CD4-positive, alpha-beta T cell (primary cell): ENCODE measurements around the gene TDRD1. TPM values are rescaled to one million over a fixed set of nuclear protein-coding genes. Genes with fewer than 3 reads are reported as not detected.

Experiments used
- ATAC-seq: fragments of 200-7000 bp; cut with Tn5 transposase; one replicate; pipeline ENCODE4 v1.10.0; 2022; ENCODE audit warnings: mild to moderate bottlenecking; ENCODE audit not compliant: poor library complexity
- CTCF ChIA-PET: fragments of 350-600 bp; sonication (Branson Sonifier 250); formaldehyde crosslinking; loops from one replicate; lab custom pipeline; 2021; ENCODE audit warnings: antibody characterized with exemption, inconsistent platforms; lab: Charles Lee
- POLR2A ChIA-PET: fragments of 350-600 bp; sonication (Branson Sonifier 250); formaldehyde crosslinking; loops from one replicate; lab custom pipeline; 2021; ENCODE audit warnings: antibody characterized with exemption, inconsistent platforms; lab: Charles Lee
- DNase-seq, 14 experiments: peaks; one replicate each; pipeline ENCODE4 v3.0.0-alpha.2; 2013 to 2020; ENCODE audit warnings: mixed read lengths in 2 of 14
- H3K27ac ChIP-seq, 2 donors: one replicate each; pipeline versions ENCODE4 v1.5.1 to v1.7.0; 2013; ENCODE audit warnings: low read length in 2 of 2, low read depth in 1 of 2, mild to moderate bottlenecking in 1 of 2
- H3K27me3 ChIP-seq, 2 experiments: 1 replicate in 1 of 2; 2 replicates in 1 of 2; pipeline versions ENCODE4 v1.6.1 to v1.7.0; 2013; ENCODE audit warnings: low read length in 2 of 2, control low read depth in 1 of 2, mild to moderate bottlenecking in 1 of 2, moderate library complexity in 1 of 2; ENCODE audit not compliant: insufficient read depth in 2 of 2, control insufficient read depth in 1 of 2
- H3K36me3 ChIP-seq: one replicate; pipeline ENCODE4 v1.6.1; 2013; ENCODE audit warnings: low read length, control low read depth; ENCODE audit not compliant: insufficient read depth
- H3K4me1 ChIP-seq: one replicate; pipeline ENCODE4 v1.6.1; 2013; ENCODE audit warnings: low read length, control low read depth; ENCODE audit not compliant: insufficient read depth
- H3K4me3 ChIP-seq: one replicate; pipeline ENCODE4 v1.5.1; 2013; ENCODE audit warnings: mild to moderate bottlenecking, low read length, moderate library complexity
- H3K9me3 ChIP-seq, 2 experiments: 1 replicate in 1 of 2; 2 replicates in 1 of 2; pipeline versions ENCODE4 v1.6.1 to v1.7.0; 2013; ENCODE audit warnings: low read length in 2 of 2, mild to moderate bottlenecking in 2 of 2, control low read depth in 1 of 2, moderate library complexity in 1 of 2; ENCODE audit not compliant: control insufficient read depth in 1 of 2, insufficient read depth in 1 of 2
- H3K27ac Mint-ChIP-seq: one replicate; pipeline ENCODE4 v1.8.0; 2020; ENCODE audit warnings: mixed read lengths
- H3K27me3 Mint-ChIP-seq: one replicate; pipeline ENCODE4 v1.8.0; 2021; ENCODE audit warnings: mixed read lengths
- H3K36me3 Mint-ChIP-seq: one replicate; pipeline ENCODE4 v1.8.0; 2021; ENCODE audit warnings: low read depth, mixed read lengths
- H3K4me1 Mint-ChIP-seq: one replicate; pipeline ENCODE4 v1.8.0; 2021; ENCODE audit warnings: low read depth, mixed read lengths
- H3K4me3 Mint-ChIP-seq: one replicate; pipeline ENCODE4 v1.8.0; 2020; ENCODE audit warnings: mild to moderate bottlenecking, mixed read lengths
- H3K9me3 Mint-ChIP-seq: one replicate; pipeline ENCODE4 v1.8.0; 2020; ENCODE audit warnings: mixed read lengths
- intact Hi-C, 2 experiments: fragments of 100-400 bp; cut with DNase I in 1 of 2; cut with micrococcal nuclease in 1 of 2; formaldehyde crosslinking; loops; one replicate each; pipeline versions ENCODE4 v1.15.1 to v1.9.0; 2023 to 2025; cut with DNase I, micrococcal nuclease
- total RNA-seq, 174 experiments: library from RNA in 2 of 174; stranded (reverse) in 2 of 174; gene quantifications; one replicate each; pipeline ENCODE4 v1.2.3 and lab custom pipeline; 2021 to 2026
- TF ChIP-seq, protein P1 (sequence below): fragments of 200-600 bp; IDR thresholded peaks from one replicate; pipeline ENCODE4 v1.8.0; 2022; ENCODE audit warnings: antibody characterized with exemption, mild to moderate bottlenecking

The TDRD1 gene
- total RNA-seq, 2 experiments from 2014 or later, result not detected

DNA sequence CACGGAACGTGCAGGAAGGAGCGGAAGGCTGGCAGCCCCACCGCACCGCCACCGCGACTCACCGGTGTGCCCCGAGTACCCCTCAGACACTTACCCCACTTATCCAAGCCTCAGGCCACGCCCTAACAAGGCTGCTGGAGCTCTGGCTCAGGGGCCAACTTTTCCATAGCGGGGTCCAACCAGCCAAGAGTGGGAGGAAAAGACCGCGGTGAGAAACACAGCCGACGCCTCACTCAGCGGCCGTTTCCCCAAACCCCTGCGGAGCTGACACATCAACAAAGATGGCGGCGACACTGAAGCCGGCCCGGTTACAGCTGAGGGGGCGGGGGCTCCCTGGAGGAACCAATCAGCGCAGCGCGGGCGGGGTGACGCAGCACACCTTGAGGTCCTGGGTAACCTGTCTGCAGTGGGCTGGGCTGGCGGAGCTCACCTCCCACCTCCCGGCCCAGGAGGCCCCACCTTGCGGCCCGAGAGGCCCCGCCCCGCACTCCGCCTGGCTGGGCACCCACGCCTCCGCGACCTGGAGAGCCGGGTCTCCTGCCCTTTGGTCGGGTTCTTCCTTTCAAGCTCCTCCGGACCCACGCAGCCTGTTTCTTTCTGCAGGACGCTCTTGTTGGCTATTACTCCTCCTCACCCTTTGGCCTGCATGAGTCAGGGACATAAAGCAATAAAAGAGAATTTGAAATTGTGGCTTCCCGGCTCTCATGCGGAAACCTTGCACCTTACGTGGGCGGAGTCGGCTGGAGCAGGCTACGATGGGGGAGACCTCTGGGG lies 5.0 kb upstream of the TDRD1 start, which contains the start of gene CCDC186:
TSS of gene CCDC186 (minus strand) at position 283 of the 774 bp plus-strand sequence. CDS start 10,935 bp downstream, outside the sequence.
- Mint-ChIP-seq H3K4me3 (peak within 1 kb of the TSS; percentile 93), H3K9me3 (no peaks in the 10 kb centered on the region), H3K27me3 (no peaks in the 10 kb centered on the region), H3K27ac (peak within 1 kb of the TSS; percentile 90), H3K36me3 (peaks cover 42% of the 10 kb centered on the region), H3K4me1 (peaks cover 61% of the 10 kb centered on the region)
- DNase-seq, result peak; percentile 95 to 99 (median 98)
- H3K36me3 ChIP-seq, result no peaks in the 10 kb centered on the region
- peaks cover 0 to 5% of the 10 kb centered on the region in 2 experiments for H3K9me3 ChIP-seq
- intact Hi-C loops, result loop anchor here (5.0 to 10.0 kb wide), 6 partner anchors 317 to 1989 kb away; partner anchors contain the start of genes TRUB1 (in 2 of the 2), FHIP2A (in 1 of the 2) and GPAM (in 1 of the 2)
- H3K4me3 ChIP-seq, result peak within 1 kb of the TSS; percentile 79
- H3K27me3 ChIP-seq, result no peaks in the 10 kb centered on the region
- CTCF ChIA-PET, result interaction anchor here (0.9 to 1.3 kb wide), 4 partner anchors 130 to 647 kb away, joined by 3 to 5 read pairs (median 4); partner anchors contain the start of genes CASP7 and FHIP2A
- TF ChIP-seq, protein P1, sequence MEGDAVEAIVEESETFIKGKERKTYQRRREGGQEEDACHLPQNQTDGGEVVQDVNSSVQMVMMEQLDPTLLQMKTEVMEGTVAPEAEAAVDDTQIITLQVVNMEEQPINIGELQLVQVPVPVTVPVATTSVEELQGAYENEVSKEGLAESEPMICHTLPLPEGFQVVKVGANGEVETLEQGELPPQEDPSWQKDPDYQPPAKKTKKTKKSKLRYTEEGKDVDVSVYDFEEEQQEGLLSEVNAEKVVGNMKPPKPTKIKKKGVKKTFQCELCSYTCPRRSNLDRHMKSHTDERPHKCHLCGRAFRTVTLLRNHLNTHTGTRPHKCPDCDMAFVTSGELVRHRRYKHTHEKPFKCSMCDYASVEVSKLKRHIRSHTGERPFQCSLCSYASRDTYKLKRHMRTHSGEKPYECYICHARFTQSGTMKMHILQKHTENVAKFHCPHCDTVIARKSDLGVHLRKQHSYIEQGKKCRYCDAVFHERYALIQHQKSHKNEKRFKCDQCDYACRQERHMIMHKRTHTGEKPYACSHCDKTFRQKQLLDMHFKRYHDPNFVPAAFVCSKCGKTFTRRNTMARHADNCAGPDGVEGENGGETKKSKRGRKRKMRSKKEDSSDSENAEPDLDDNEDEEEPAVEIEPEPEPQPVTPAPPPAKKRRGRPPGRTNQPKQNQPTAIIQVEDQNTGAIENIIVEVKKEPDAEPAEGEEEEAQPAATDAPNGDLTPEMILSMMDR, result no peak
- POLR2A ChIA-PET, result interaction anchor here (0.7 to 1.9 kb wide), 22 partner anchors 8 to 1989 kb away, joined by 3 to 13 read pairs (median 3); partner anchors contain the start of genes FHIP2A and TRUB1
- peak within 1 kb of the TSS; percentile 78 to 84 for H3K27ac ChIP-seq
- ATAC-seq, result peak; percentile 97
- H3K4me1 ChIP-seq, result peaks cover 5% of the 10 kb centered on the region

DNA sequence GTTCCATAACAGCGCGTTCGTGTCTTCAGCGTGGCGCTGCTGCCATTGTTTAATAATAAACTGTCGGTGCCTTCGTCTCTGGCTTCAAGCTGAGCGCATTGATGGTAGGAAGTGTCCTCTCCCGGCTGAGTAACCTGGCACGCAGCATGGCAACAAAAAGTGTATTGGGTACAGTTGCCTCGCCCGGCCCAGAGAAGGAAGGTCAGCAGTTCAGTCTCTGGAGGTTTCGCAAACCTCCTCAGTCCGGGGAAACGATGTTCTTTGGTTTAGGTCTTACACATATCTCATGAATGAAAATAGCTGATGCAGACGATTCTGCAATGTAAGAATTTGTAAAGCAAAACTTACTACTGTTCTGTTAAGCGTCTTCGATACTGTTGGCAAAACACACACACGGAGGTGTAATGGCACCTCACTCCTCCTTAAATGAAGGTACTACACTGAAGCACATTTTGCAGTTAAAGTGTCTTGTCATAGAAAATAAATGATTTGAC lies 4.4 kb upstream of the TDRD1 start:
- ATAC-seq (no peak), DNase-seq (no peak)
- Mint-ChIP-seq H3K9me3 (no peaks in the 10 kb centered on the region), H3K4me3 (peak overlapping the region; percentile 93), H3K27me3 (no peaks in the 10 kb centered on the region), H3K4me1 (peaks cover 57% of the 10 kb centered on the region), H3K36me3 (peaks cover 42% of the 10 kb centered on the region), H3K27ac (peak overlapping the region; percentile 90)
- intact Hi-C loops, result loop anchor here (5.0 to 10.0 kb wide), 6 partner anchors 317 to 1990 kb away; partner anchors contain the start of genes TRUB1 (in 2 of the 2), FHIP2A (in 1 of the 2) and GPAM (in 1 of the 2)
- Histone ChIP-seq H3K36me3 (no peaks in the 10 kb centered on the region), H3K27me3 (no peaks in the 10 kb centered on the region), H3K4me3 (peak overlapping the region; percentile 79), H3K9me3 (peaks cover 0 to 4% of the 10 kb centered on the region in 2 experiments), H3K4me1 (peaks cover 5% of the 10 kb centered on the region), H3K27ac (peak overlapping the region; percentile 50 to 84)
- POLR2A ChIA-PET, result interaction anchor here (0.9 to 1.9 kb wide), 19 partner anchors 13 to 1224 kb away, joined by 3 to 13 read pairs (median 3); partner anchors contain the start of genes FHIP2A and TRUB1
- TF ChIP-seq, protein P1, result no peak
- CTCF ChIA-PET, result interaction anchor here (1.1 to 1.3 kb wide), 3 partner anchors 129 to 495 kb away, joined by 3 to 5 read pairs (median 3); partner anchors contain the start of gene CASP7

DNA sequence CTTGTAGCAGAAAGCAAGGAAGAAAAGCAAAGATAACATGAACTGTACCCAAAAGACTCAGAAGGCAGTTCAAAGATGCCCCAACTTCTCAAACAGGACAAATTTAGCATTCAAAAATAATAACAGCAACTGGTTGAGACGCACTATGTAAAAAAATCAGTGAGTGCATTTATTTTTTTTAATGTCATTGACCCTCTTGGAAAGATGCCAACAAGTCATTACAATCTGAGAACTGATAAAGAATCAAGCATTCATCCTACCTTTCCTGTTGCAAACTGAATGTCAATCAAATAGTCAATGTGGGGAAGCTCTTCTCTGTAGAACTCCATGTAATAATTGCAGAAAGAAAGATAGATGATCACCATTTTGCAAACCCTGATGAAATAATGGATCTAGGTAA lies 3.5 kb upstream of the TDRD1 start:
- Histone ChIP-seq H3K27me3 (no peaks in the 10 kb centered on the region), H3K4me1 (peaks cover 3% of the 10 kb centered on the region), H3K27ac (no peak overlapping the region), H3K4me3 (no peak overlapping the region), H3K9me3 (peaks cover 0 to 4% of the 10 kb centered on the region in 2 experiments), H3K36me3 (no peaks in the 10 kb centered on the region)
- Mint-ChIP-seq H3K27me3 (no peaks in the 10 kb centered on the region), H3K4me1 (peaks cover 54% of the 10 kb centered on the region), H3K27ac (no peak overlapping the region), H3K9me3 (no peaks in the 10 kb centered on the region), H3K36me3 (peaks cover 39% of the 10 kb centered on the region), H3K4me3 (peak overlapping the region; percentile 63)
- ATAC-seq, result no peak
- ChIA-PET POLR2A (interaction anchor here (0.7 kb wide), 1 partner anchor 349 kb away, joined by 3 read pairs; no protein-coding TSS in a partner anchor), CTCF (no interaction called here)
- TF ChIP-seq, protein P1, result no peak
- intact Hi-C loops, result loop anchor here (10.0 kb wide), 3 partner anchors 349 to 1991 kb away; partner anchors contain the start of genes GPAM (in 1 of the 2) and TRUB1 (in 1 of the 2)
- DNase-seq, result no peak
